ENCODE measurements around the gene SEM1. TPM values are rescaled to one million over a fixed set of nuclear protein-coding genes. Genes with fewer than 3 reads are reported as not detected.

Gene SEM1
- total and polyA plus RNA-seq, 2 of the 8 experiments (the other 6 are each of a cell fraction or from before 2014, with no cell fraction given), result 20.8 to 75.3 TPM

GRCh38 chr7:96648784-96649183 is 60.9 kb downstream of the SEM1 start:
- no peak overlapping the region for H4K8ac ChIP-seq (ENCODE audit: extremely low read depth, insufficient read depth, low read length)
- no peak overlapping the region for H3K18ac ChIP-seq (ENCODE audit: extremely low read depth, low read length)
- no peaks in the 10 kb centered on the region for H3K79me1 ChIP-seq (ENCODE audit: low read depth, low read length)
- no peak overlapping the region for H2BK120ac ChIP-seq (replicated peaks; ENCODE audit: low read depth, low read length)
- no peak overlapping the region for H2AFZ ChIP-seq (ENCODE audit: low read length)
- no peak overlapping the region for H3K9ac ChIP-seq (replicated peaks in 1 of 4; ENCODE audit: extremely low read depth in 1 of 4, low read depth in 3 of 4, low read length in 3 of 4)
- H2BK5ac ChIP-seq (ENCODE audit: low read depth, low read length), result no peak overlapping the region
- no peak overlapping the region for H2BK12ac ChIP-seq (ENCODE audit: low read depth, low read length)
- ChIA-PET POLR2A (ENCODE audit: partially characterized antibody) (no interaction called here), CTCF (ENCODE audit: partially characterized antibody) (no interaction called here)
- no peak overlapping the region for H3K56ac ChIP-seq (replicated peaks; ENCODE audit: insufficient read length, low read depth, low read length)
- no peaks in the 10 kb centered on the region for H3K79me2 ChIP-seq (ENCODE audit: control insufficient read depth in 1 of 2, insufficient read depth in 2 of 2, low read length in 2 of 2)
- no peak for DNase-seq (ENCODE audit: low read depth in 1 of 2, low spot score in 2 of 2)
- no peak overlapping the region for H2BK20ac ChIP-seq (ENCODE audit: low read length)
- H3K4ac ChIP-seq (replicated peaks; ENCODE audit: insufficient read length, low read depth, low read length), result no peak overlapping the region
- H3K27me3 ChIP-seq (replicated peaks in 1 of 4; ENCODE audit: control insufficient read depth in 3 of 4, extremely low read depth in 1 of 4, insufficient read depth in 3 of 4, low read length in 3 of 4), result no peaks in the 10 kb centered on the region
- no peak overlapping the region for H2BK15ac ChIP-seq (ENCODE audit: low read length)
- no peaks in the 10 kb centered on the region for H3K23me2 ChIP-seq (ENCODE audit: low read depth, low read length)
- H3K23ac ChIP-seq (ENCODE audit: insufficient read length), result no peak overlapping the region
- H4K20me1 ChIP-seq (replicated peaks in 1 of 2; ENCODE audit: control insufficient read depth in 1 of 2, insufficient read depth in 2 of 2, low read length in 2 of 2), result no peaks in the 10 kb centered on the region
- H3K9me3 ChIP-seq (ENCODE audit: insufficient read depth in 2 of 2, low read depth in 1 of 2, low read length in 1 of 2), result no peaks in the 10 kb centered on the region
- H3K4me3 ChIP-seq (ENCODE audit: extremely low read depth in 1 of 4, insufficient read depth in 2 of 4, low read depth in 3 of 4, low read length in 4 of 4), result no peak overlapping the region
- no peak overlapping the region for H3K4me2 ChIP-seq (ENCODE audit: insufficient read depth in 1 of 2, low read depth in 2 of 2, low read length in 2 of 2)
- peaks cover 0 to 2% (median under 1%) of the 10 kb centered on the region in 4 experiments; a peak in 2 of 7 replicates for H3K4me1 ChIP-seq (replicated peaks in 1 of 4; ENCODE audit: control insufficient read depth in 3 of 4, insufficient read depth in 4 of 4, low read length in 3 of 4)
- no peak overlapping the region for H2AK5ac ChIP-seq (ENCODE audit: low read depth, low read length)
- no peak for FAIRE-seq
- H3K27ac ChIP-seq (ENCODE audit: low read depth, low read length), result no peak overlapping the region
- no peak overlapping the region for H4K91ac ChIP-seq (replicated peaks; ENCODE audit: insufficient read length, low read length)
- no peak overlapping the region for H3K14ac ChIP-seq (ENCODE audit: insufficient read length)
- no peak overlapping the region for H4K5ac ChIP-seq (ENCODE audit: insufficient read length, low read depth, low read length)
- no peaks in the 10 kb centered on the region for H3K36me3 ChIP-seq (ENCODE audit: control insufficient read depth in 2 of 4, insufficient read depth in 4 of 4, low read length in 3 of 4)
- WGBS, 2 experiments (ENCODE audit: extremely low coverage in 1 of 2, insufficient coverage in 1 of 2, insufficient read length in 1 of 2, insufficient replicate concordance in 2 of 2, low coverage in 1 of 2, low lambda C conversion rate in 2 of 2, missing lambda C conversion rate in 1 of 2), result 83% methylated on average over 8 of the region's 8 CpGs; no CpG with 5 or more reads in 1 of the 2 experiments
- TF ChIP-seq NANOG (IDR thresholded peaks at IDR 0.05; ENCODE audit: insufficient read depth, low read depth, low read length, poor library complexity, severe bottlenecking) (no peak), TEAD4 (IDR thresholded peaks at IDR 0.05; ENCODE audit: low read depth, low read length) (no peak)
